Liver (tissue), 3 donors: Measurements from ENCODE around the gene LRRC7.

Experiments
- CTCF ChIP-seq: fragments of 150-350 bp; IDR thresholded peaks from 2 replicates; pipeline ENCODE4 v1.5.1; 2017; ENCODE audit warnings: improper control_type of control experiment, low read depth, low read length; ENCODE audit not compliant: missing input control
- FOXA1 ChIP-seq: IDR thresholded peaks from 2 replicates; pipeline ENCODE4 v1.6.1; 2016; ENCODE audit warnings: antibody characterized with exemption
- JUND ChIP-seq, 2 donors: IDR thresholded peaks; 2 replicates each; pipeline ENCODE4 v1.6.1; 2016; ENCODE audit warnings: antibody characterized with exemption in 2 of 2
- TF ChIP-seq, protein P1 (sequence below): IDR thresholded peaks from 2 replicates; pipeline ENCODE4 v1.6.1; 2016; ENCODE audit warnings: antibody characterized with exemption, mild to moderate bottlenecking
- donor health status: healthy.
- donor health status: healthy.

- TF ChIP-seq CTCF (no peak), FOXA1 (no peak), JUND (IDR thresholded peaks at IDR 0.05) (no peak)
- TF ChIP-seq, protein P1, sequence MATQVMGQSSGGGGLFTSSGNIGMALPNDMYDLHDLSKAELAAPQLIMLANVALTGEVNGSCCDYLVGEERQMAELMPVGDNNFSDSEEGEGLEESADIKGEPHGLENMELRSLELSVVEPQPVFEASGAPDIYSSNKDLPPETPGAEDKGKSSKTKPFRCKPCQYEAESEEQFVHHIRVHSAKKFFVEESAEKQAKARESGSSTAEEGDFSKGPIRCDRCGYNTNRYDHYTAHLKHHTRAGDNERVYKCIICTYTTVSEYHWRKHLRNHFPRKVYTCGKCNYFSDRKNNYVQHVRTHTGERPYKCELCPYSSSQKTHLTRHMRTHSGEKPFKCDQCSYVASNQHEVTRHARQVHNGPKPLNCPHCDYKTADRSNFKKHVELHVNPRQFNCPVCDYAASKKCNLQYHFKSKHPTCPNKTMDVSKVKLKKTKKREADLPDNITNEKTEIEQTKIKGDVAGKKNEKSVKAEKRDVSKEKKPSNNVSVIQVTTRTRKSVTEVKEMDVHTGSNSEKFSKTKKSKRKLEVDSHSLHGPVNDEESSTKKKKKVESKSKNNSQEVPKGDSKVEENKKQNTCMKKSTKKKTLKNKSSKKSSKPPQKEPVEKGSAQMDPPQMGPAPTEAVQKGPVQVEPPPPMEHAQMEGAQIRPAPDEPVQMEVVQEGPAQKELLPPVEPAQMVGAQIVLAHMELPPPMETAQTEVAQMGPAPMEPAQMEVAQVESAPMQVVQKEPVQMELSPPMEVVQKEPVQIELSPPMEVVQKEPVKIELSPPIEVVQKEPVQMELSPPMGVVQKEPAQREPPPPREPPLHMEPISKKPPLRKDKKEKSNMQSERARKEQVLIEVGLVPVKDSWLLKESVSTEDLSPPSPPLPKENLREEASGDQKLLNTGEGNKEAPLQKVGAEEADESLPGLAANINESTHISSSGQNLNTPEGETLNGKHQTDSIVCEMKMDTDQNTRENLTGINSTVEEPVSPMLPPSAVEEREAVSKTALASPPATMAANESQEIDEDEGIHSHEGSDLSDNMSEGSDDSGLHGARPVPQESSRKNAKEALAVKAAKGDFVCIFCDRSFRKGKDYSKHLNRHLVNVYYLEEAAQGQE: no peak
Observed at GRCh38 chr1:70072231-70072751, 504.6 kb downstream of the LRRC7 start.
